Measurements from ENCODE around the gene TRMT1.
"Not testable (repeated sequence)": the region's sequence is repeated elsewhere in the genome, so short reads cannot be mapped to it uniquely, and the experiment has no call there.

TRMT1 gene

GRCh38 chr19:13116282-13117175 is at the start of gene TRMT1:
Gene TRMT1, minus strand, starts transcription at chr19:13116740. Its CDS starts 341 bp downstream, at chr19:13116399.
- DNase-seq (ENCODE audit: low read depth), result peak; percentile 88

GRCh38 chr19:13166151-13166550 is 49.6 kb upstream of the TRMT1 start:
- DNase-seq (ENCODE audit: low read depth), result not testable (repeated sequence)

GRCh38 chr19:13165162-13165997 is 48.8 kb upstream of the TRMT1 start:
- no peak for DNase-seq (ENCODE audit: low read depth)

- DNase-seq (ENCODE audit: low read depth), result no peak
These were observed 48.0 kb upstream of the TRMT1 start for GRCh38 chr19:13164343-13165161.

- DNase-seq (ENCODE audit: low read depth), result no peak
These were observed 47.2 kb upstream of the TRMT1 start for GRCh38 chr19:13163609-13164342.

- peak; percentile 81 for DNase-seq (ENCODE audit: low read depth)
These were observed 46.4 kb upstream of the TRMT1 start for GRCh38 chr19:13162724-13163608.

GRCh38 chr19:13160557-13160956 is 44.0 kb upstream of the TRMT1 start:
- DNase-seq (ENCODE audit: low read depth), result no peak

GRCh38 chr19:13159713-13160112 is 43.2 kb upstream of the TRMT1 start:
- DNase-seq (ENCODE audit: low read depth), result no peak

GRCh38 chr19:13155472-13156359 is 39.2 kb upstream of the TRMT1 start:
- DNase-seq (ENCODE audit: low read depth), result peak; percentile 68

GRCh38 chr19:13154911-13155471 is 38.5 kb upstream of the TRMT1 start:
- peak; percentile 69 for DNase-seq (ENCODE audit: low read depth)

- peak; percentile 63 for DNase-seq (ENCODE audit: low read depth)
These were observed 37.8 kb upstream of the TRMT1 start for GRCh38 chr19:13154241-13154778.

- no peak for DNase-seq (ENCODE audit: low read depth)
These were observed 37.2 kb upstream of the TRMT1 start for GRCh38 chr19:13153569-13154240.

- peak; percentile 93 for DNase-seq (ENCODE audit: low read depth)
These were observed 36.5 kb upstream of the TRMT1 start for GRCh38 chr19:13152974-13153568.

- no peak for DNase-seq (ENCODE audit: low read depth)
These were observed 35.9 kb upstream of the TRMT1 start for GRCh38 chr19:13152356-13152973.

- peak; percentile 93 for DNase-seq (ENCODE audit: low read depth)
These were observed 35.2 kb upstream of the TRMT1 start for GRCh38 chr19:13151605-13152355.

GRCh38 chr19:13150931-13151604 is 34.5 kb upstream of the TRMT1 start:
- no peak for DNase-seq (ENCODE audit: low read depth)
